KBM-7 (cell line): ENCODE measurements around the gene ODC1.

Source experiments
- DNase-seq: peaks from one replicate; pipeline ENCODE4 v3.0.0-alpha.2; 2015
- in situ Hi-C: fragments of 300-500 bp; cut with MboI; formaldehyde crosslinking; loops from 2 replicates; pipeline ENCODE4 v1.14.3; 2020; ENCODE audit warnings: low sequenced_read_pairs, low pct_unique_long_range_greater_than_20kb, mixed read lengths

Gene ODC1

GRCh38 chr2:10392951-10393639 is 55.0 kb downstream of the ODC1 start:
- DNase-seq: no peak
- in situ Hi-C loops: no loop called here

GRCh38 chr2:10392548-10392947 is 55.6 kb downstream of the ODC1 start:
- no peak for DNase-seq
- in situ Hi-C loops: no loop called here

- in situ Hi-C loops: no loop called here
- no peak for DNase-seq
Observed at GRCh38 chr2:10392100-10392499, 56.0 kb downstream of the ODC1 start.

- DNase-seq: no peak
- in situ Hi-C loops: no loop called here
Observed at GRCh38 chr2:10390369-10390801, 57.7 kb downstream of the ODC1 start.
